Activated T-helper 17 cell treated with anti-CD3 and anti-CD28 coated beads, Interleukin-2, amount 50 U/mL, for 72 hours (primary cell): ENCODE measurements around the gene KCNG3. TPM values are rescaled to one million over a fixed set of nuclear protein-coding genes. Genes with fewer than 3 reads are reported as not detected.

Source experiments
- ATAC-seq: fragments of 150-1000 bp; cut with Tn5 transposase; replicated peaks from 2 replicates; pipeline ENCODE4 v1.10.0; 2021; ENCODE audit warnings: mild to moderate bottlenecking, moderate library complexity
- H3K27ac Mint-ChIP-seq: one replicate; pipeline ENCODE4 v1.8.0; 2022; ENCODE audit warnings: mixed read lengths
- H3K27me3 Mint-ChIP-seq: one replicate; pipeline ENCODE4 v1.8.0; 2022; ENCODE audit warnings: mixed read lengths
- H3K36me3 Mint-ChIP-seq: one replicate; pipeline ENCODE4 v1.8.0; 2022; ENCODE audit warnings: low read depth, mild to moderate bottlenecking, mixed read lengths
- H3K4me1 Mint-ChIP-seq: one replicate; pipeline ENCODE4 v1.8.0; 2022; ENCODE audit warnings: mixed read lengths
- H3K4me3 Mint-ChIP-seq: one replicate; pipeline ENCODE4 v1.8.0; 2022; ENCODE audit warnings: mild to moderate bottlenecking, mixed read lengths
- H3K9me3 Mint-ChIP-seq: one replicate; pipeline ENCODE4 v1.8.0; 2022; ENCODE audit warnings: mixed read lengths
- total RNA-seq, 2 donors: library from RNA; stranded (reverse); gene quantifications; one replicate each; pipeline ENCODE4 v1.2.3, GENCODE V29; 2022

Gene KCNG3
- total RNA-seq, 2 donors from 2014 or later, result not detected

- Mint-ChIP-seq H3K4me3 (no peak overlapping the region), H3K36me3 (no peaks in the 10 kb centered on the region), H3K4me1 (no peaks in the 10 kb centered on the region), H3K27me3 (peaks cover 3% of the 10 kb centered on the region), H3K27ac (no peak overlapping the region), H3K9me3 (no peaks in the 10 kb centered on the region)
- no peak for ATAC-seq
Measured at GRCh38 chr2:42456126-42456839, 37.5 kb downstream of the KCNG3 start.

DNA sequence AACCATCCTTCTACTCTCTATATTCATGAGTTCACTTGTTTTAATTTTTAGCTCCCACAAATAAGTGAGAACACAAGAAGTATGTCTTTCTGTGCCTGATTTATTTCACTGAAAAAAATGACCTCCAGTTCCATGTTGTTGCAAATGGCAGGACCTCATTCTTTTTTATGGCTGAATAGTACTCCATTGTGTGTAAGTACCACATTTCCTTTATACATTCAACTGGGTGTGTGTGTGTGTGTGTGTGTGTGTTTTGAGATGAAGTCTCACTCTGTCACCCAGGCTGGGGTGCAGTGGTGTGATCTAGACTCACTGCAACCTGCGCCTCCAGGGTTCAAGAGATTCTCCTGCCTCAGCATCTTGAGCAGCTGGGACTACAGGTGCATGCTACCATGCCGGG, 41.2 kb downstream of the KCNG3 start:
- H3K4me3 Mint-ChIP-seq, result no peak overlapping the region
- ATAC-seq, result no peak
- no peaks in the 10 kb centered on the region for H3K4me1 Mint-ChIP-seq
- no peaks in the 10 kb centered on the region for H3K36me3 Mint-ChIP-seq
- H3K27me3 Mint-ChIP-seq, result peaks cover 7% of the 10 kb centered on the region
- no peaks in the 10 kb centered on the region for H3K9me3 Mint-ChIP-seq
- no peak overlapping the region for H3K27ac Mint-ChIP-seq

- ATAC-seq, result no peak
- no peak overlapping the region for H3K27ac Mint-ChIP-seq
Measured at GRCh38 chr2:42450136-42450535, 43.6 kb downstream of the KCNG3 start.

DNA sequence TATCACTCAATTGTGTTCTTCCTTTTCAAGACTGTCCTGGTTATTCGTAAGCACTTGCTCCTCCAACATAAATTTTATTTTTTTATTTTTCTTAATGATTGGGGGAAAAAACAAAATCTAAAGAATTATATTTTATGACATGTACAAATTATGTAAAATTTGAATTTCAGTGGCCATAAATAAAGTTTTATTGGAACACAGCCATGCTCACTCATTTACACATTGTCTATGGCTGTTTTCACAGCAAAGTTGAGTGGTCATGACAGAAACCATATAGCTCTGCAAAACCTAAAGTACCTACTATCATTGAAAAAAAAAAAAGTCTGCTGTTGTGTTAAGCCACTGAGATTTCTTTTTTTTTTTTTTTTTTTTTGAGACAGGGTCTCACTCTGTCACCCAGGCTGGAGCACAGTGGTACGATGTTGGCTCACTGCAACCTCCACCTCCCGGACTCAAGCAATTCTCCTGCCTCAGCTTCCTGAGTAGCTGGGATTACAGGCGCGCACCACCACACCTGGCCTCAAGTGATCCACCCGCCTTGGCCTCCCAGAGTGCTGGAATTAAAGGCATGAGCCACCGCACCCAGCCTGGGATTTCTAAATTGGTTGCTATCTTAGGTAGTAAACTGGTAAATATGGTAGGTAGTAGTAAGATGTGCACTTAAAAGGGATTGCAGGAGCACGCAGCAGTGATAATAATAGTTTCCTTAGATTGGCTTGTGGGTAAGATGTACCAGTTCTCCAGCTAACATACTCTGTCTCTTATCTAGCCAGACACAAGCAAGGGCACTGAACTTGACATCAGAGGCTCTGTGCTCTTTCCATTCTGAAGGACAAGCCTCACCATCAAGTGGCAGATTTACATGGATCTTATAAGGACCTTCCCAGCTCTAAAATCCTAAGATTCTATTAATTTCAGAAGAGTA, 44.4 kb downstream of the KCNG3 start:
- H3K27ac Mint-ChIP-seq, result no peak overlapping the region
- no peaks in the 10 kb centered on the region for H3K9me3 Mint-ChIP-seq
- ATAC-seq, result no peak
- H3K4me3 Mint-ChIP-seq, result no peak overlapping the region
- H3K4me1 Mint-ChIP-seq, result no peaks in the 10 kb centered on the region
- H3K36me3 Mint-ChIP-seq, result no peaks in the 10 kb centered on the region
- H3K27me3 Mint-ChIP-seq, result peaks cover 7% of the 10 kb centered on the region

More at GRCh38 chr2:42450136-42450535, 43.6 kb downstream of the KCNG3 start:
- Mint-ChIP-seq H3K27me3 (peaks cover 7% of the 10 kb centered on the region), H3K9me3 (no peaks in the 10 kb centered on the region), H3K4me3 (no peak overlapping the region), H3K4me1 (no peaks in the 10 kb centered on the region), H3K36me3 (no peaks in the 10 kb centered on the region)

DNA sequence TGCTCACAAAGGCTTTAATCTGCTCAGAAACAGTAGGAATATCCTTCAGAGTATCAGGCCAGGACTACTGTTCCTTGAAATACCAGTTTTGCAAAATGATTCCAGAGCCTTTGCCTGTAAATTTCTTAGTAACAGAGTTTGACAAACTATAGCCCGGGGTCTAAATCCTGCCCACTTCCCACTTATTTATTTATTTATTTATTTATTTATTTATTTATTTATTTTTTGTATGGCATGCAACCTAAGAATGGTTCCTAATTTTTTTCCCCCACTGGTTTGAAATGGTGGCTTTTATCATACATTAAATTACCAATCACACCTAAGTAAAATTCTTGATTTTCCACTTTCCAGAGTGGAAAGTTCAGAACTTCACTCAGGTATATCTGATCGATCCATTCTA, 45.6 kb downstream of the KCNG3 start:
- H3K4me1 Mint-ChIP-seq, result no peaks in the 10 kb centered on the region
- no peaks in the 10 kb centered on the region for H3K36me3 Mint-ChIP-seq
- ATAC-seq, result no peak
- peaks cover 7% of the 10 kb centered on the region for H3K27me3 Mint-ChIP-seq
- H3K9me3 Mint-ChIP-seq, result no peaks in the 10 kb centered on the region
- H3K4me3 Mint-ChIP-seq, result no peak overlapping the region
- no peak overlapping the region for H3K27ac Mint-ChIP-seq

- no peaks in the 10 kb centered on the region for H3K36me3 Mint-ChIP-seq
- H3K27me3 Mint-ChIP-seq, result peaks cover 9% of the 10 kb centered on the region
- no peaks in the 10 kb centered on the region for H3K4me1 Mint-ChIP-seq
- no peak overlapping the region for H3K4me3 Mint-ChIP-seq
- no peaks in the 10 kb centered on the region for H3K9me3 Mint-ChIP-seq
- no peak overlapping the region for H3K27ac Mint-ChIP-seq
- no peak for ATAC-seq
Measured at GRCh38 chr2:42446503-42447271, 47.1 kb downstream of the KCNG3 start.

GRCh38 chr2:42443718-42444399, 49.9 kb downstream of the KCNG3 start:
- no peaks in the 10 kb centered on the region for H3K4me1 Mint-ChIP-seq
- no peak for ATAC-seq
- H3K36me3 Mint-ChIP-seq, result no peaks in the 10 kb centered on the region
- peaks cover 7% of the 10 kb centered on the region for H3K27me3 Mint-ChIP-seq
- H3K4me3 Mint-ChIP-seq, result no peak overlapping the region
- no peaks in the 10 kb centered on the region for H3K9me3 Mint-ChIP-seq
- no peak overlapping the region for H3K27ac Mint-ChIP-seq

DNA sequence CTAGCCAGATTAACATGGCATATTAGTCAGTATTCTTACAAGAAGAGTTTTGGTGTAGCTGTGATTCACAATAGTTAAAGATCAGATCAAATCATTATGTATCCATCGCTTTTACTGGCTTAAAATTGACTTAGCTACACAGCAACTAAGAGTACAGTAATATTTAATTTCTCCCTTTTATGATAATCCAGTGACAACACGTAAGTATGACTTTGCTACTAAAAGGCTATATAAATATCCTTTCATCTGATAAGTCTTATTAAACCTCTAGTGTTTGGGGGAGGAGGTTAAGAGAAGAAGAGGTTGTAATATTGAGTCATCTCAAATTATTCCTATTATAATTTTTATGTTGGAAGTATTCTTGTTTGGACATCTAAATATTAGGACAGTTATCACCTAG, 51.0 kb downstream of the KCNG3 start:
- Mint-ChIP-seq H3K4me1 (no peaks in the 10 kb centered on the region), H3K27ac (no peak overlapping the region), H3K36me3 (no peaks in the 10 kb centered on the region), H3K27me3 (peaks cover 9% of the 10 kb centered on the region), H3K4me3 (no peak overlapping the region), H3K9me3 (no peaks in the 10 kb centered on the region)
- no peak for ATAC-seq

DNA sequence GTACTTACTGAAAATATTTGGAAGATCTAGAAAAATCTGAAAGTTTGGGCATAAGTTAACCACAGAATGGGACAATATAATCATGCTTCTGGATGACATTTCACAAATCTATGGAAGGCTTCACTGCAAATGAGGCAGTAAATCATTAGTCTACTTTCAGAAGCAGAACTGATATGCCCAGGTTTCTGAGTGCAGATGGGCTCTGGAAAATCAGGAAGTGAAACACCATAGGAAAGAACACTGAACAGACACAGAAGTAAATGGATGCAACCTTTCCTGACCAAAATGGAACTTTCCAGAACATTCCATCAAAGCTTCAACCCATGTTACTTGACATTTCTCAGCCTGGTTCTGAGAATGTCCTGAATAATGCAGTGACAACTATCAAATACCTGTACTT, 55.1 kb downstream of the KCNG3 start:
- no peaks in the 10 kb centered on the region for H3K9me3 Mint-ChIP-seq
- no peaks in the 10 kb centered on the region for H3K36me3 Mint-ChIP-seq
- ATAC-seq, result no peak
- H3K27ac Mint-ChIP-seq, result no peak overlapping the region
- no peaks in the 10 kb centered on the region for H3K4me1 Mint-ChIP-seq
- no peak overlapping the region for H3K4me3 Mint-ChIP-seq
- peaks cover 9% of the 10 kb centered on the region for H3K27me3 Mint-ChIP-seq

- Mint-ChIP-seq H3K4me1 (no peaks in the 10 kb centered on the region), H3K9me3 (no peaks in the 10 kb centered on the region), H3K36me3 (no peaks in the 10 kb centered on the region), H3K27ac (no peak overlapping the region), H3K27me3 (peaks cover 8% of the 10 kb centered on the region), H3K4me3 (no peak overlapping the region)
- ATAC-seq, result no peak
Measured at GRCh38 chr2:42436370-42436769, 57.4 kb downstream of the KCNG3 start.

DNA sequence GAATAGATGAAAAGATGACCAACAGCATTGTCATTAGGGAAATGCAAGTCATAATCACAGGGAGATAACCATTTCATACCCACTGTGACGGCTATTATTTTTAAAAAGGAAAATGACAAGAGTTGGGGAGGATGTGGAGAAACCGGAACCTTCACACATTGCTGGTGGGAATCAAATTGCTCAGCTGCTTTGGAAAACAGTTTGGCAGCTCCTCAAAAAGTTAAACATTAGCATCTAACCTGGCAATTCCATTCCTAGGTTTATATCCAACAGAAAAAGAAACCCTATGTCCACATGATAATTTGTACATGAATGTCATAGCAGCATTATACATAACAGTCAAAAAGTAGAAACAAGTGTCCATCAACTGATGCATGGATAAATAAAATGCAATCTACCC, 58.2 kb downstream of the KCNG3 start:
- no peaks in the 10 kb centered on the region for H3K36me3 Mint-ChIP-seq
- peaks cover 7% of the 10 kb centered on the region for H3K27me3 Mint-ChIP-seq
- H3K4me1 Mint-ChIP-seq, result no peaks in the 10 kb centered on the region
- no peak overlapping the region for H3K27ac Mint-ChIP-seq
- no peaks in the 10 kb centered on the region for H3K9me3 Mint-ChIP-seq
- no peak overlapping the region for H3K4me3 Mint-ChIP-seq
- ATAC-seq, result no peak

- Mint-ChIP-seq H3K27me3 (peaks cover 9% of the 10 kb centered on the region), H3K4me3 (no peak overlapping the region), H3K4me1 (no peaks in the 10 kb centered on the region), H3K36me3 (no peaks in the 10 kb centered on the region), H3K9me3 (no peaks in the 10 kb centered on the region), H3K27ac (no peak overlapping the region)
- ATAC-seq, result no peak
Measured at GRCh38 chr2:42430188-42430587, 63.6 kb downstream of the KCNG3 start.

- ATAC-seq, result no peak
- Mint-ChIP-seq H3K36me3 (no peaks in the 10 kb centered on the region), H3K4me3 (no peak overlapping the region), H3K27ac (no peak overlapping the region), H3K27me3 (peaks cover 9% of the 10 kb centered on the region), H3K4me1 (no peaks in the 10 kb centered on the region), H3K9me3 (no peaks in the 10 kb centered on the region)
Measured at GRCh38 chr2:42429352-42429751, 64.4 kb downstream of the KCNG3 start.

DNA sequence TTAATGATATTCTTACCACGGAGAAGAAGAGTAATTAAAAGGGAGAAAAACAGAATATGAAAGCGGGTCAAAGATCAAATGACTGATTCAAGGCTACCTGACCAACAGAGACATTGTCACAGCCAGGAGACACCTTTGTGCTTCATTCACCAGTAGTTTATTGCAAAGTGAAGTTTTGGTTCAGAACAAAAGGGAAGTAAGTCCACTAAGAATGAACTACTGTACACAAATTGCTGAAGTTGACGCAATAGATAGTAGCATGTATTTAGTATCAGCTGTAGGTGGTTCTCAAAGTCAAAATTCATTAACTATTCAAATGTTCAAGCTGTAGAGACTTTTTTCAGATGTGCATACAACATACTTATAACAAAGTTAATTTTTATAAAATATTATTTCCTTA, 68.1 kb downstream of the KCNG3 start:
- Mint-ChIP-seq H3K4me1 (peaks cover 7% of the 10 kb centered on the region), H3K4me3 (no peak overlapping the region), H3K27me3 (peaks cover 18% of the 10 kb centered on the region), H3K36me3 (no peaks in the 10 kb centered on the region), H3K27ac (no peak overlapping the region), H3K9me3 (no peaks in the 10 kb centered on the region)
- no peak for ATAC-seq
